Measurements from ENCODE around the gene PRKRIP1. TPM values are rescaled to one million over a fixed set of nuclear protein-coding genes. Genes with fewer than 3 reads are reported as not detected.

PRKRIP1 gene
- total and polyA plus RNA-seq, 2 experiments from 2014 or later, result 25.5 to 29.1 TPM

- Histone ChIP-seq H3K79me2 (replicated peaks; ENCODE audit: insufficient read depth) (0 out of 2 replicates have a peak, but pooled peaks cover 7% of the 10 kb centered on the region), H3K4me2 (peak overlapping the region; percentile 55), H3K9me2 (ENCODE audit: insufficient read depth) (no peaks in the 10 kb centered on the region), H3K27ac (ENCODE audit: low read depth) (peak overlapping the region; percentile 61; the same call in 1 of the 2 replicates), H3K4me3 (no peak overlapping the region), H3K36me3 (ENCODE audit: insufficient read depth) (no peaks in the 10 kb centered on the region), H3K27me3 (ENCODE audit: insufficient read depth) (no peaks in the 10 kb centered on the region), H4K20me1 (replicated peaks; ENCODE audit: insufficient read depth) (no peaks in the 10 kb centered on the region), H3K4me1 (ENCODE audit: insufficient read depth) (peaks cover 26% of the 10 kb centered on the region), H2AFZ (no peak overlapping the region), H3F3A (replicated peaks; ENCODE audit: low read depth) (no peaks in the 10 kb centered on the region; the same call in 1 of the 2 replicates)
- TF ChIP-seq STAT1 (IDR thresholded peaks at IDR 0.05; ENCODE audit: unreplicated experiment) (no peak), EZH2 (IDR thresholded peaks at IDR 0.05; ENCODE audit: low read depth, unreplicated experiment) (no peak), JUNB (IDR thresholded peaks at IDR 0.05; ENCODE audit: unreplicated experiment) (no peak), ETS1 (IDR thresholded peaks at IDR 0.05) (no peak), CREB1 (CRISPR knock-in tag; IDR thresholded peaks at IDR 0.05; ENCODE audit: low read depth) (no peak), ZNF114 (CRISPR knock-in tag; IDR thresholded peaks at IDR 0.05) (no peak), CTCF (conservative IDR thresholded peaks at IDR 0.05; ENCODE audit: low read depth in 2 of 2) (no peak), POLR2AphosphoS5 (IDR thresholded peaks at IDR 0.05; ENCODE audit: low read depth) (no peak)
- TF ChIP-seq, protein P1, sequence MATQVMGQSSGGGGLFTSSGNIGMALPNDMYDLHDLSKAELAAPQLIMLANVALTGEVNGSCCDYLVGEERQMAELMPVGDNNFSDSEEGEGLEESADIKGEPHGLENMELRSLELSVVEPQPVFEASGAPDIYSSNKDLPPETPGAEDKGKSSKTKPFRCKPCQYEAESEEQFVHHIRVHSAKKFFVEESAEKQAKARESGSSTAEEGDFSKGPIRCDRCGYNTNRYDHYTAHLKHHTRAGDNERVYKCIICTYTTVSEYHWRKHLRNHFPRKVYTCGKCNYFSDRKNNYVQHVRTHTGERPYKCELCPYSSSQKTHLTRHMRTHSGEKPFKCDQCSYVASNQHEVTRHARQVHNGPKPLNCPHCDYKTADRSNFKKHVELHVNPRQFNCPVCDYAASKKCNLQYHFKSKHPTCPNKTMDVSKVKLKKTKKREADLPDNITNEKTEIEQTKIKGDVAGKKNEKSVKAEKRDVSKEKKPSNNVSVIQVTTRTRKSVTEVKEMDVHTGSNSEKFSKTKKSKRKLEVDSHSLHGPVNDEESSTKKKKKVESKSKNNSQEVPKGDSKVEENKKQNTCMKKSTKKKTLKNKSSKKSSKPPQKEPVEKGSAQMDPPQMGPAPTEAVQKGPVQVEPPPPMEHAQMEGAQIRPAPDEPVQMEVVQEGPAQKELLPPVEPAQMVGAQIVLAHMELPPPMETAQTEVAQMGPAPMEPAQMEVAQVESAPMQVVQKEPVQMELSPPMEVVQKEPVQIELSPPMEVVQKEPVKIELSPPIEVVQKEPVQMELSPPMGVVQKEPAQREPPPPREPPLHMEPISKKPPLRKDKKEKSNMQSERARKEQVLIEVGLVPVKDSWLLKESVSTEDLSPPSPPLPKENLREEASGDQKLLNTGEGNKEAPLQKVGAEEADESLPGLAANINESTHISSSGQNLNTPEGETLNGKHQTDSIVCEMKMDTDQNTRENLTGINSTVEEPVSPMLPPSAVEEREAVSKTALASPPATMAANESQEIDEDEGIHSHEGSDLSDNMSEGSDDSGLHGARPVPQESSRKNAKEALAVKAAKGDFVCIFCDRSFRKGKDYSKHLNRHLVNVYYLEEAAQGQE (IDR thresholded peaks at IDR 0.05; ENCODE audit: unreplicated experiment), result no peak
- TF ChIP-seq, protein P2, sequence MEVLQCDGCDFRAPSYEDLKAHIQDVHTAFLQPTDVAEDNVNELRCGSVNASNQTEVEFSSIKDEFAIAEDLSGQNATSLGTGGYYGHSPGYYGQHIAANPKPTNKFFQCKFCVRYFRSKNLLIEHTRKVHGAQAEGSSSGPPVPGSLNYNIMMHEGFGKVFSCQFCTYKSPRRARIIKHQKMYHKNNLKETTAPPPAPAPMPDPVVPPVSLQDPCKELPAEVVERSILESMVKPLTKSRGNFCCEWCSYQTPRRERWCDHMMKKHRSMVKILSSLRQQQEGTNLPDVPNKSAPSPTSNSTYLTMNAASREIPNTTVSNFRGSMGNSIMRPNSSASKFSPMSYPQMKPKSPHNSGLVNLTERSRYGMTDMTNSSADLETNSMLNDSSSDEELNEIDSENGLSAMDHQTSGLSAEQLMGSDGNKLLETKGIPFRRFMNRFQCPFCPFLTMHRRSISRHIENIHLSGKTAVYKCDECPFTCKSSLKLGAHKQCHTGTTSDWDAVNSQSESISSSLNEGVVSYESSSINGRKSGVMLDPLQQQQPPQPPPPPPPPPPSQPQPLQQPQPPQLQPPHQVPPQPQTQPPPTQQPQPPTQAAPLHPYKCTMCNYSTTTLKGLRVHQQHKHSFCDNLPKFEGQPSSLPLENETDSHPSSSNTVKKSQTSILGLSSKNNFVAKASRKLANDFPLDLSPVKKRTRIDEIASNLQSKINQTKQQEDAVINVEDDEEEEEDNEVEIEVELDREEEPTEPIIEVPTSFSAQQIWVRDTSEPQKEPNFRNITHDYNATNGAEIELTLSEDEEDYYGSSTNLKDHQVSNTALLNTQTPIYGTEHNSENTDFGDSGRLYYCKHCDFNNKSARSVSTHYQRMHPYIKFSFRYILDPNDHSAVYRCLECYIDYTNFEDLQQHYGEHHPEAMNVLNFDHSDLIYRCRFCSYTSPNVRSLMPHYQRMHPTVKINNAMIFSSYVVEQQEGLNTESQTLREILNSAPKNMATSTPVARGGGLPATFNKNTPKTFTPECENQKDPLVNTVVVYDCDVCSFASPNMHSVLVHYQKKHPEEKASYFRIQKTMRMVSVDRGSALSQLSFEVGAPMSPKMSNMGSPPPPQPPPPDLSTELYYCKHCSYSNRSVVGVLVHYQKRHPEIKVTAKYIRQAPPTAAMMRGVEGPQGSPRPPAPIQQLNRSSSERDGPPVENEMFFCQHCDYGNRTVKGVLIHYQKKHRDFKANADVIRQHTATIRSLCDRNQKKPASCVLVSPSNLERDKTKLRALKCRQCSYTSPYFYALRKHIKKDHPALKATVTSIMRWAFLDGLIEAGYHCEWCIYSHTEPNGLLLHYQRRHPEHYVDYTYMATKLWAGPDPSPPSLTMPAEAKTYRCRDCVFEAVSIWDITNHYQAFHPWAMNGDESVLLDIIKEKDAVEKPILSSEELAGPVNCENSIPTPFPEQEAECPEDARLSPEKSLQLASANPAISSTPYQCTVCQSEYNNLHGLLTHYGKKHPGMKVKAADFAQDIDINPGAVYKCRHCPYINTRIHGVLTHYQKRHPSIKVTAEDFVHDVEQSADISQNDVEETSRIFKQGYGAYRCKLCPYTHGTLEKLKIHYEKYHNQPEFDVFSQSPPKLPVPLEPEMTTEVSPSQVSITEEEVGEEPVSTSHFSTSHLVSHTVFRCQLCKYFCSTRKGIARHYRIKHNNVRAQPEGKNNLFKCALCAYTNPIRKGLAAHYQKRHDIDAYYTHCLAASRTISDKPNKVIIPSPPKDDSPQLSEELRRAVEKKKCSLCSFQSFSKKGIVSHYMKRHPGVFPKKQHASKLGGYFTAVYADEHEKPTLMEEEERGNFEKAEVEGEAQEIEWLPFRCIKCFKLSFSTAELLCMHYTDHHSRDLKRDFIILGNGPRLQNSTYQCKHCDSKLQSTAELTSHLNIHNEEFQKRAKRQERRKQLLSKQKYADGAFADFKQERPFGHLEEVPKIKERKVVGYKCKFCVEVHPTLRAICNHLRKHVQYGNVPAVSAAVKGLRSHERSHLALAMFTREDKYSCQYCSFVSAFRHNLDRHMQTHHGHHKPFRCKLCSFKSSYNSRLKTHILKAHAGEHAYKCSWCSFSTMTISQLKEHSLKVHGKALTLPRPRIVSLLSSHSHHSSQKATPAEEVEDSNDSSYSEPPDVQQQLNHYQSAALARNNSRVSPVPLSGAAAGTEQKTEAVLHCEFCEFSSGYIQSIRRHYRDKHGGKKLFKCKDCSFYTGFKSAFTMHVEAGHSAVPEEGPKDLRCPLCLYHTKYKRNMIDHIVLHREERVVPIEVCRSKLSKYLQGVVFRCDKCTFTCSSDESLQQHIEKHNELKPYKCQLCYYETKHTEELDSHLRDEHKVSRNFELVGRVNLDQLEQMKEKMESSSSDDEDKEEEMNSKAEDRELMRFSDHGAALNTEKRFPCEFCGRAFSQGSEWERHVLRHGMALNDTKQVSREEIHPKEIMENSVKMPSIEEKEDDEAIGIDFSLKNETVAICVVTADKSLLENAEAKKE (CRISPR knock-in tag; IDR thresholded peaks at IDR 0.05), result no peak
- Mint-ChIP-seq H3K27me3 (ENCODE audit: insufficient read depth, low read depth, poor library complexity) (peaks cover 18% of the 10 kb centered on the region), H3K27ac (no peak overlapping the region), H3K4me3 (peak overlapping the region; percentile 77), H3K4me1 (peaks cover 29% of the 10 kb centered on the region), H3K36me3 (ENCODE audit: low read depth) (peaks cover 4% of the 10 kb centered on the region), H3K9me3 (no peaks in the 10 kb centered on the region)
- ATAC-seq (no peak), DNase-seq (ENCODE audit: low spot score) (no peak)
These were observed 35.6 kb downstream of the PRKRIP1 start for GRCh38 chr7:102431617-102432298.

Data from GM23338 (cell line).